LNCAP (cell line): ENCODE measurements around the gene NOL11.

Source experiments
- CTCF ChIP-seq: fragments of 450-650 bp; IDR thresholded peaks from 2 replicates; pipeline ENCODE4 v1.5.1; 2017; ENCODE audit warnings: mild to moderate bottlenecking

The NOL11 gene

GRCh38 chr17:67717624-67718324 is at the start of gene NOL11:
Gene NOL11 (plus strand): TSS chr17:67717936. CDS start chr17:67717948, 12 bp downstream.
- TF ChIP-seq CTCF = peak; percentile 94

GRCh38 chr17:67671493-67671892 is 46.2 kb upstream of the NOL11 start:
- TF ChIP-seq CTCF = no peak

- TF ChIP-seq CTCF = no peak
Measured at GRCh38 chr17:67672592-67673335, 45.0 kb upstream of the NOL11 start.

- TF ChIP-seq CTCF = no peak
Measured at GRCh38 chr17:67675481-67675880, 42.3 kb upstream of the NOL11 start.

GRCh38 chr17:67676305-67676704 is 41.4 kb upstream of the NOL11 start:
- TF ChIP-seq CTCF = no peak

- no peak for TF ChIP-seq CTCF
Measured at GRCh38 chr17:67678414-67678813, 39.3 kb upstream of the NOL11 start.

GRCh38 chr17:67679225-67679624 is 38.5 kb upstream of the NOL11 start:
- no peak for TF ChIP-seq CTCF
